A673 (cell line): ENCODE data around the gene ADK. TPM values are rescaled to one million over a fixed set of nuclear protein-coding genes. Genes with fewer than 3 reads are reported as not detected.

ENCODE experiments used
- BruUV-seq: library from RNA; stranded (reverse); fragments of 400-500 nt; replicated peaks from 2 replicates; lab custom pipeline; 2021; lab: Mats Ljungman, UMichigan
- CTCF ChIA-PET: fragments of 300-600 bp; sonication (Branson Sonifier 250); formaldehyde crosslinking; loops from one replicate; lab custom pipeline; 2022; ENCODE audit warnings: antibody characterized with exemption; lab: Charles Lee
- POLR2A ChIA-PET: fragments of 300-600 bp; sonication (Branson Sonifier 250); formaldehyde crosslinking; loops from one replicate; lab custom pipeline; 2022; ENCODE audit warnings: antibody characterized with exemption; ENCODE audit not compliant: low non-redundant PET; lab: Charles Lee
- DNase-seq: peaks from one replicate; pipeline ENCODE4 v3.0.0-alpha.2; 2015; ENCODE audit warnings: low spot score
- H3K27ac ChIP-seq: fragments of 200-600 bp; sonication (generic); 2 replicates; pipeline ENCODE4 v1.5.1; 2016; ENCODE audit warnings: mixed run types, low read depth, mild to moderate bottlenecking, mixed read lengths, antibody characterized with exemption, low read length; ENCODE audit not compliant: poor library complexity, severe bottlenecking
- H3K27me3 ChIP-seq: fragments of 200-600 bp; sonication (generic); replicated peaks from 2 replicates; pipeline ENCODE4 v1.6.1; 2017; ENCODE audit warnings: mixed run types, low read depth, mild to moderate bottlenecking, mixed read lengths, antibody characterized with exemption, low read length; ENCODE audit not compliant: insufficient read depth, poor library complexity
- H3K36me3 ChIP-seq: fragments of 200-600 bp; sonication (generic); 2 replicates; pipeline ENCODE4 v1.6.1; 2016; ENCODE audit warnings: mixed run types, mild to moderate bottlenecking, mixed read lengths, antibody characterized with exemption, low read length; ENCODE audit not compliant: insufficient read depth, poor library complexity, severe bottlenecking
- H3K4me1 ChIP-seq: fragments of 200-600 bp; sonication (generic); 2 replicates; pipeline ENCODE4 v1.6.1; 2017; ENCODE audit warnings: mixed run types, mild to moderate bottlenecking, mixed read lengths, antibody characterized with exemption, low read length; ENCODE audit not compliant: insufficient read depth, poor library complexity, severe bottlenecking
- H3K4me3 ChIP-seq: fragments of 200-600 bp; sonication (generic); 2 replicates; pipeline ENCODE4 v1.5.1; 2016; ENCODE audit warnings: low read depth, mixed run types, mild to moderate bottlenecking, mixed read lengths, low read length; ENCODE audit not compliant: poor library complexity, severe bottlenecking
- H3K9me3 ChIP-seq: fragments of 200-600 bp; sonication (generic); 2 replicates; pipeline ENCODE4 v1.6.1; 2016; ENCODE audit warnings: mixed run types, low read depth, mild to moderate bottlenecking, mixed read lengths, antibody characterized with exemption, low read length; ENCODE audit not compliant: poor library complexity, severe bottlenecking
- EZH2 ChIP-seq: fragments of 200-600 bp; sonication (generic); IDR thresholded peaks from 2 replicates; pipeline ENCODE4 v1.6.1; 2017; ENCODE audit warnings: borderline replicate concordance, low read depth, mild to moderate bottlenecking, mixed read lengths, antibody characterized with exemption, low read length; ENCODE audit not compliant: poor library complexity, severe bottlenecking
- intact Hi-C: fragments of 100-400 bp; cut with micrococcal nuclease; formaldehyde crosslinking; loops from one replicate; pipeline ENCODE4 v1.10.0; 2022; ENCODE audit not compliant: unreplicated experiment
- total RNA-seq: library from RNA; stranded (reverse); gene quantifications from 2 replicates; pipeline ENCODE4 v1.2.3, GENCODE V29; 2021
- TF ChIP-seq, protein P1 (sequence below): fragments of 300-800, 200-600 bp; sonication (generic); conservative IDR thresholded peaks from 2 replicates; pipeline ENCODE4 v1.5.1; 2017; ENCODE audit warnings: low read depth, mild to moderate bottlenecking, antibody characterized with exemption, low read length, moderate library complexity, mixed read lengths

Gene ADK
- total RNA-seq, 1 experiment from 2014 or later: 49.0 TPM

DNA sequence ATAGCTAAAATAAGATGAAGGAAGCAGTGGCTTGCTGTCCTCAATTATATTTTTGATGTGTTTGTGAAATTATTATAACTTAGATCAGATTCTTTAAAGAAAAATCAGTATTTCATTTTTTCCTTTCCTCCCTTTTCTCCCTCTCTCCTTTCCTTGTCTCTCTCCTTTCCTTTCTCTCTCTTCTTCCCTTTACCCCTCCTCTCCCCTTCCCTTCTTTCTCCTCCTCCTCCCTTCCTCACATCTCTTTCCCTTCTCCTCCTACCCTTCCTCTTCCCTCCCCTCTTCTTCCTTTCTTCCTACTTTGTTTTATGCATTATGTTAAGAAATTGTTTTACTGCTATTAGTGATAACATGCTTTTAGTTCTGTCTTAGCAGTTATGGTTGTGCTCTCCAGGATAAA is 171.5 kb downstream of the ADK start:
- ChIA-PET POLR2A (no interaction called here), CTCF (no interaction called here)
- H3K27ac ChIP-seq: no peak overlapping the region
- BruUV-seq: no TSS peak
- no peaks in the 10 kb centered on the region for H3K27me3 ChIP-seq
- peaks cover 11% of the 10 kb centered on the region for H3K9me3 ChIP-seq
- peaks cover 7% of the 10 kb centered on the region for H3K4me1 ChIP-seq
- H3K4me3 ChIP-seq: no peak overlapping the region
- H3K36me3 ChIP-seq: no peaks in the 10 kb centered on the region
- intact Hi-C loops: no loop called here
- TF ChIP-seq EZH2: no peak
- TF ChIP-seq, protein P1, sequence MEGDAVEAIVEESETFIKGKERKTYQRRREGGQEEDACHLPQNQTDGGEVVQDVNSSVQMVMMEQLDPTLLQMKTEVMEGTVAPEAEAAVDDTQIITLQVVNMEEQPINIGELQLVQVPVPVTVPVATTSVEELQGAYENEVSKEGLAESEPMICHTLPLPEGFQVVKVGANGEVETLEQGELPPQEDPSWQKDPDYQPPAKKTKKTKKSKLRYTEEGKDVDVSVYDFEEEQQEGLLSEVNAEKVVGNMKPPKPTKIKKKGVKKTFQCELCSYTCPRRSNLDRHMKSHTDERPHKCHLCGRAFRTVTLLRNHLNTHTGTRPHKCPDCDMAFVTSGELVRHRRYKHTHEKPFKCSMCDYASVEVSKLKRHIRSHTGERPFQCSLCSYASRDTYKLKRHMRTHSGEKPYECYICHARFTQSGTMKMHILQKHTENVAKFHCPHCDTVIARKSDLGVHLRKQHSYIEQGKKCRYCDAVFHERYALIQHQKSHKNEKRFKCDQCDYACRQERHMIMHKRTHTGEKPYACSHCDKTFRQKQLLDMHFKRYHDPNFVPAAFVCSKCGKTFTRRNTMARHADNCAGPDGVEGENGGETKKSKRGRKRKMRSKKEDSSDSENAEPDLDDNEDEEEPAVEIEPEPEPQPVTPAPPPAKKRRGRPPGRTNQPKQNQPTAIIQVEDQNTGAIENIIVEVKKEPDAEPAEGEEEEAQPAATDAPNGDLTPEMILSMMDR: no peak
- no peak for DNase-seq

DNA sequence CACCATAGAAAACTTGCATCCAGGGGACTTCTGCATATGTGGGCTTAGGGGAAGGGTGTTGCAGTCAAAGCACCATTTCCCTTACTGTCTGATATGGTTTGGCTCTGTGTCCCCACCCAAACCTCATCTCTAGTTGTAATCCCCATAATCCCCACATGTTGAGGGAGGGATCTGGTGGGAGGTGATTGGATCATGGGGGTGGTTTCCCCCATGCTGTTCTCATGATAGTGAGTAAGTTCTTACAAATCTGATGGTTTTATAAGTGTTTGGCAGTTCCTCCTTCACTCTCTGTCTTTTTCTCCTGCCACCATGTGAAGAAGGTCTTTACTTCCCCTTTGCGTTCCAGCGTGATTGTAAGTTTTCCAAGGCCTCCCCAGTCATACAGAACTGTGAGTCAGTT is 177.4 kb downstream of the ADK start:
- intact Hi-C loops: no loop called here
- CTCF ChIA-PET: no interaction called here
- no peak overlapping the region for H3K4me3 ChIP-seq

DNA sequence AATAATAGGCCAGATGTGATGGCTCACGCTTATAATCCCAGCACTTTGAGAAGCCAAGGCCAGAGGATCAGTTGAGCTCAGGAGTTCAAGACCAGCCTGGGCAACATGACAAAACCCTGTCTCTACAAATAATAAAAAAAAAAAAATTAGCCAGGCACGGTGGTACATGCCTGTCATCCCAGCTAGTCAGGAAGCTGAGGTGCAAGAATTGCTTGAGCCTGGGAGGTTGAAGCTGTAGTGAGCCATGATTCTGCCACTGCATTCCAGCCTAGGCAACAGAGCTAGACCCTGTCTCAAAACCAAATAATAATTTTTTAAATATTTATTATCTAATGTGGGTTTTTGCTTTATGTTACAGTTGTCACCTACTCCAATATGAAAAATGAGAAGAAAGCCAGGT is 178.9 kb downstream of the ADK start:
- DNase-seq: no peak
- intact Hi-C loops: no loop called here
- ChIA-PET POLR2A (no interaction called here), CTCF (no interaction called here)
- no peaks in the 10 kb centered on the region for H3K27me3 ChIP-seq
- no TSS peak for BruUV-seq
- H3K36me3 ChIP-seq: no peaks in the 10 kb centered on the region
- H3K27ac ChIP-seq: no peak overlapping the region
- peaks cover 9% of the 10 kb centered on the region for H3K4me1 ChIP-seq
- no peaks in the 10 kb centered on the region for H3K9me3 ChIP-seq
- TF ChIP-seq, protein P1: no peak
- TF ChIP-seq EZH2: no peak
- no peak overlapping the region for H3K4me3 ChIP-seq

More for the DNA sequence above, 177.4 kb downstream of the ADK start:
- H3K27me3 ChIP-seq: no peaks in the 10 kb centered on the region
- H3K4me1 ChIP-seq: peaks cover 9% of the 10 kb centered on the region
- H3K27ac ChIP-seq: no peak overlapping the region
- POLR2A ChIA-PET: no interaction called here
- H3K9me3 ChIP-seq: no peaks in the 10 kb centered on the region
- DNase-seq: no peak
- TF ChIP-seq, protein P1: no peak
- TF ChIP-seq EZH2: no peak
- no peaks in the 10 kb centered on the region for H3K36me3 ChIP-seq
- no TSS peak for BruUV-seq
